Transverse colon (tissue), 4 donors: ENCODE results near the gene PIAS4.
"Not testable (repeated sequence)": the region's sequence is repeated elsewhere in the genome, so short reads cannot be mapped to it uniquely, and the experiment has no call there.

Experiments
- CTCF ChIP-seq, 5 experiments: fragments of 200-600 bp in 3 of 5; fragments of 450-650 bp in 2 of 5; sonication (generic) in 3 of 5; IDR thresholded peaks; 1 replicate in 2 of 5; 2 replicates in 3 of 5; pipeline ENCODE4 v1.5.1; 2016 to 2017; ENCODE audit warnings: antibody characterized with exemption in 5 of 5, inconsistent platforms in 3 of 5, mild to moderate bottlenecking in 2 of 5, moderate library complexity in 1 of 5
- EP300 ChIP-seq: sonication (generic); formaldehyde crosslinking; IDR thresholded peaks from one replicate; pipeline ENCODE4 v1.6.1; 2017; ENCODE audit warnings: antibody characterized with exemption, low read depth
- POLR2A ChIP-seq: fragments of 450-650 bp; IDR thresholded peaks from one replicate; pipeline ENCODE4 v1.6.1; 2016; ENCODE audit warnings: antibody characterized with exemption, mild to moderate bottlenecking, moderate library complexity
- POLR2AphosphoS5 ChIP-seq, 3 donors: sonication (generic); formaldehyde crosslinking; IDR thresholded peaks; one replicate each; pipeline ENCODE4 v1.6.1; 2016; ENCODE audit warnings: antibody characterized with exemption in 3 of 3

GRCh38 chr19:3998667-3999412 lies 8.7 kb upstream of the PIAS4 start:
- TF ChIP-seq POLR2A; CTCF (IDR thresholded peaks at IDR 0.05); POLR2AphosphoS5 (IDR thresholded peaks at IDR 0.05); EP300: not testable (repeated sequence)
